ENCODE measurements around the gene ZNF296. TPM values are rescaled to one million over a fixed set of nuclear protein-coding genes. Genes with fewer than 3 reads are reported as not detected.
"Not testable (repeated sequence)": the region's sequence is repeated elsewhere in the genome, so short reads cannot be mapped to it uniquely, and the experiment has no call there.

ZNF296 gene
- total RNA-seq, 1 experiment from 2014 or later: 6.7 TPM

DNA sequence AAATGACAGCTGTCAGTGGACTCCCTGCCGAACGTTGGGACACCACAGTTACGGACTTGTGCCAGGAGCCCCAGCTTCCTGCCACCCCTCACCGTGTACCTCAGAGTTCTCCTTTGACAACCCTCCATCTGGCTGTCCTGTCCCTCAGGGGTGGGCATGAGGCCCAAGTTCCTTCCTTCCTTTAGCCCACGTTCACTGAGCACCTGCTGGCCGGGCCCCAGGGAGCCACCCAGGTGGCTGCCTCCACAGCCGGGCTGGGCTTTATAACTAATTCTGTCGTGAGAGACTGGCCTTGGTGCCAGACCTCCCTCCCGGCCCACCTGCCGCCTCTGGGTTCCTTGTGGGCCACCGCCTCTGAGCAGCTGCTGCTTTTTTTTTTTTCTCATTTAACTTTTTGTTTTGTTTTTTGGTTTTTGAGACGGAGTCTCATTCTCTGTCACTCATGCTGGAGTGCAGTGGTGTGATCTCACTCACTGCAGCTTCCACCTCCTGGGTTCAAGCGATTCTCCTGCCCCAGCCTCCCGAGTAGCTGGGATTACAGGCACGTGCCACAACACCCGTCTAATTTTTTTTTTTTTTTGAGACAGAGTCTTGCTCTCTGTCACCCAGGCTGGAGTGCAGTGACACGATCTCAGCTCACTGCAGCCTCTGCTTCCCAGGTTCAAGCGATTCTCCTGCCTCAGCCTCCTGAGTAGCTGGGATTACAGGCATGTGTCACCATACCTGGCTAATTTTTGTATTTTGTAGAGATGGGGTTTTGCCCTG lies 42.5 kb upstream of the ZNF296 start:
- not testable (repeated sequence) for BruUV-seq (replicated peaks)

DNA sequence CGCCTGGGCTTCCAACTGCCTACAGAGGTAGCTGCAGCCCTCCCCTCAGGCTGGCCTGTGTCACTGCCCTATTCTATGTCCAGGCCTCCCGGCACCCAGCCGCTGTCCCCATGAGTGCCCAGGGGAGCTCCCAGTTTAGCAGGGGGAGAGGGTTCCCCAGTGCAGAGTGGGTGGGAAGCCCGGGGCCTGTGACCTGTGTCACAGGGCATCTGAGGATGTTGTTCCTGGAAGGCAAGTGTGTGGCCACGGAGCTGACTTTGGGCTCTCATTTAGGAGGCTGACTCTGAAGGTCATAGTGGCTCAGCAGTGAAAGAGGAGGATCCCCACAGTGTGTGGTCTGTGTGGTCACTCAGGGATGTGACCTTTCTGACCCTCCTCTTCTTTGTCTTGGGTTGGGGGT lies 41.8 kb upstream of the ZNF296 start:
- peaks cover 4% of the 10 kb centered on the region; the same call in 1 of the 2 replicates for H3K4me1 ChIP-seq (ENCODE audit: control insufficient read depth, insufficient read depth, low read length)
- no TSS peak for BruUV-seq (replicated peaks)
- H3K9me3 ChIP-seq (ENCODE audit: control insufficient read depth, insufficient read depth, low read depth, low read length): no peaks in the 10 kb centered on the region
- DNase-seq (ENCODE audit: low read depth, low spot score): no peak
- H3K4me3 ChIP-seq (ENCODE audit: low read depth in 2 of 2, low read length in 2 of 2): no peak overlapping the region
- POLR2A ChIA-PET: no interaction called here
- H3K27ac ChIP-seq (ENCODE audit: low read length): no peak overlapping the region
- TF ChIP-seq REST (IDR thresholded peaks at IDR 0.05; ENCODE audit: insufficient read depth in 1 of 2, low read depth in 2 of 2, low read length in 1 of 2): no peak
- no peaks in the 10 kb centered on the region for H3K36me3 ChIP-seq (ENCODE audit: control insufficient read depth, insufficient read depth, low read length)
- CTCF ChIA-PET: no interaction called here
- in situ Hi-C loops (cut with HindIII; ENCODE audit: low pct_unique_long_range_greater_than_20kb, low sequenced_read_pairs) (no loop called here), intact Hi-C loops (cut with micrococcal nuclease; ENCODE audit: unreplicated experiment) (no loop called here)
- no peaks in the 10 kb centered on the region for H3K27me3 ChIP-seq (ENCODE audit: control insufficient read depth, insufficient read depth, low read length)
- ATAC-seq: peak; percentile 58

More for the DNA sequence above, 42.5 kb upstream of the ZNF296 start:
- H3K9me3 ChIP-seq (ENCODE audit: control insufficient read depth, insufficient read depth, low read depth, low read length); POLR2A ChIA-PET; H3K4me3 ChIP-seq (ENCODE audit: low read depth in 2 of 2, low read length in 2 of 2); intact Hi-C loops (cut with micrococcal nuclease; ENCODE audit: unreplicated experiment); H3K4me1 ChIP-seq (ENCODE audit: control insufficient read depth, insufficient read depth, low read length); DNase-seq (ENCODE audit: low read depth, low spot score); CTCF ChIA-PET; ATAC-seq; H3K27ac ChIP-seq (ENCODE audit: low read length); H3K36me3 ChIP-seq (ENCODE audit: control insufficient read depth, insufficient read depth, low read length); H3K27me3 ChIP-seq (ENCODE audit: control insufficient read depth, insufficient read depth, low read length); in situ Hi-C loops (cut with HindIII; ENCODE audit: low pct_unique_long_range_greater_than_20kb, low sequenced_read_pairs): not testable (repeated sequence)

DNA sequence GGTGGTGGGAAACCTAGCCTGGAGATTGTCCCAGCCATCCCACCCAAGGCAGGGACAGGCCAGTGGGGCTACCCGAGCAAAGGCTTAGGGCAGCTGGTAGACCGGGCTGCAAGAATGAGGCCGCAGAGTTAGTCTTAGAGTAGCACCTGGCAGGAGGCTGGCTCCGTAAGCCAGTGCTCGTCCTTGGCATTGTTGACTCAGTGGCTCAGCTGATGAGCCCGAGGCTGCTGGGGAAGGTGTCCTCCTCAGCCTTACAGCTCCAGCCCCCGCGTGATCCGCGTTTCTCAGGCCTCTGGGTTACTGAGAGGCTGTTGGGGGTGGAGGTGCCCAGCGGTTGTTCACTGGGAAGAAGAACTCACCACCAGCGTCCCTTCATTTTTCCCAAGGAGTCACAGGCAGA lies 41.4 kb upstream of the ZNF296 start:
- POLR2A ChIA-PET: no interaction called here
- peak; percentile 43 for ATAC-seq
- CTCF ChIA-PET: no interaction called here

More for the DNA sequence above, 41.4 kb upstream of the ZNF296 start:
- intact Hi-C loops (cut with micrococcal nuclease; ENCODE audit: unreplicated experiment) (no loop called here), in situ Hi-C loops (cut with HindIII; ENCODE audit: low pct_unique_long_range_greater_than_20kb, low sequenced_read_pairs) (no loop called here)
- DNase-seq (ENCODE audit: low read depth, low spot score): no peak
- TF ChIP-seq SIN3A (IDR thresholded peaks at IDR 0.05; ENCODE audit: borderline replicate concordance, insufficient read depth, low read depth, low read length) (no peak), TCF7L2 (IDR thresholded peaks at IDR 0.05; ENCODE audit: low read depth, low read length) (no peak), REST (IDR thresholded peaks at IDR 0.05; ENCODE audit: insufficient read depth in 1 of 2, low read depth in 2 of 2, low read length in 1 of 2) (no peak), POLR2AphosphoS5 (IDR thresholded peaks at IDR 0.05; ENCODE audit: low read depth, low read length) (no peak)
- TF ChIP-seq, protein P1, sequence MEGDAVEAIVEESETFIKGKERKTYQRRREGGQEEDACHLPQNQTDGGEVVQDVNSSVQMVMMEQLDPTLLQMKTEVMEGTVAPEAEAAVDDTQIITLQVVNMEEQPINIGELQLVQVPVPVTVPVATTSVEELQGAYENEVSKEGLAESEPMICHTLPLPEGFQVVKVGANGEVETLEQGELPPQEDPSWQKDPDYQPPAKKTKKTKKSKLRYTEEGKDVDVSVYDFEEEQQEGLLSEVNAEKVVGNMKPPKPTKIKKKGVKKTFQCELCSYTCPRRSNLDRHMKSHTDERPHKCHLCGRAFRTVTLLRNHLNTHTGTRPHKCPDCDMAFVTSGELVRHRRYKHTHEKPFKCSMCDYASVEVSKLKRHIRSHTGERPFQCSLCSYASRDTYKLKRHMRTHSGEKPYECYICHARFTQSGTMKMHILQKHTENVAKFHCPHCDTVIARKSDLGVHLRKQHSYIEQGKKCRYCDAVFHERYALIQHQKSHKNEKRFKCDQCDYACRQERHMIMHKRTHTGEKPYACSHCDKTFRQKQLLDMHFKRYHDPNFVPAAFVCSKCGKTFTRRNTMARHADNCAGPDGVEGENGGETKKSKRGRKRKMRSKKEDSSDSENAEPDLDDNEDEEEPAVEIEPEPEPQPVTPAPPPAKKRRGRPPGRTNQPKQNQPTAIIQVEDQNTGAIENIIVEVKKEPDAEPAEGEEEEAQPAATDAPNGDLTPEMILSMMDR (IDR thresholded peaks at IDR 0.05): no peak
- H3K9me3 ChIP-seq (ENCODE audit: control insufficient read depth, insufficient read depth, low read depth, low read length): no peaks in the 10 kb centered on the region
- H3K36me3 ChIP-seq (ENCODE audit: control insufficient read depth, insufficient read depth, low read length): no peaks in the 10 kb centered on the region
- H3K4me1 ChIP-seq (ENCODE audit: control insufficient read depth, insufficient read depth, low read length): peaks cover 4% of the 10 kb centered on the region; the same call in 1 of the 2 replicates
- no peak overlapping the region for H3K27ac ChIP-seq (ENCODE audit: low read length)
- no peaks in the 10 kb centered on the region for H3K27me3 ChIP-seq (ENCODE audit: control insufficient read depth, insufficient read depth, low read length)
- H3K4me3 ChIP-seq (ENCODE audit: low read depth in 2 of 2, low read length in 2 of 2): no peak overlapping the region
- no TSS peak for BruUV-seq (replicated peaks)
